Stimulated activated naive CD8-positive, alpha-beta T cell treated with anti-CD3 and anti-CD28 coated beads, Interleukin-15, amount 100 ng/mL, for 72 hours (primary cell): ENCODE measurements around the gene RAB8B.

Source experiments
- ATAC-seq: fragments of 150-1000 bp; cut with Tn5 transposase; 2 replicates; pipeline ENCODE4 v1.10.0; 2021; ENCODE audit warnings: mild to moderate bottlenecking, moderate library complexity
- DNase-seq, 2 donors: peaks; one replicate each; pipeline ENCODE4 v3.0.0; 2021 to 2022
- H3K27ac Mint-ChIP-seq, 2 donors: one replicate each; pipeline ENCODE4 v1.8.0; 2022; ENCODE audit warnings: mild to moderate bottlenecking in 2 of 2, mixed read lengths in 2 of 2, moderate library complexity in 2 of 2
- H3K27me3 Mint-ChIP-seq: one replicate; pipeline ENCODE4 v1.8.0; 2022; ENCODE audit warnings: mixed read lengths
- H3K4me1 Mint-ChIP-seq: one replicate; pipeline ENCODE4 v1.8.0; 2022; ENCODE audit warnings: mild to moderate bottlenecking, mixed read lengths
- H3K4me3 Mint-ChIP-seq, 2 donors: one replicate each; pipeline ENCODE4 v1.8.0; 2022; ENCODE audit warnings: mild to moderate bottlenecking in 2 of 2, mixed read lengths in 2 of 2, moderate library complexity in 1 of 2
- H3K9me3 Mint-ChIP-seq, 2 donors: one replicate each; pipeline ENCODE4 v1.8.0; 2022; ENCODE audit warnings: mixed read lengths in 2 of 2

RAB8B gene

DNA sequence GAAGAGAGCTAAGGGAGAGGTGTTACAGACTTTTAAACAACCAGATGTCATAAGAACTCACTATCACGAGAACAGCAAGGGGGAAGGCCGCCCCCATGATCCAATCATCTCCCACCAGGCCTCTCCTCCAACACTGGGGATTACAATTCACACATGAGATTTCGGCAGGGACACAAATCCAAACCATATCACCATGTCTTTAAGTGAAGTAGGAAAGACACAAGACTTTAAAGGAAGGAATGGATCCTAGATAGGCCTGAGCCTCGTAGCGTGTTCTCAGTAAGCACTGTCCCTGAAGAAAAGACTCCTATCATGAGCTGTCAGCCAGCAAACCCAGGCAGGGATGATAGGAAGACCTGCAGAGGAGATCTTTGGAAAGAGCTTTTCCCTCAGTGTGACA is 17.0 kb upstream of the RAB8B start:
- H3K4me3 Mint-ChIP-seq: no peak overlapping the region
- DNase-seq (no peak), ATAC-seq (no peak)
- no peaks in the 10 kb centered on the region for H3K9me3 Mint-ChIP-seq
- H3K4me1 Mint-ChIP-seq: peaks cover 6% of the 10 kb centered on the region
- no peak overlapping the region for H3K27ac Mint-ChIP-seq
- no peaks in the 10 kb centered on the region for H3K27me3 Mint-ChIP-seq

DNA sequence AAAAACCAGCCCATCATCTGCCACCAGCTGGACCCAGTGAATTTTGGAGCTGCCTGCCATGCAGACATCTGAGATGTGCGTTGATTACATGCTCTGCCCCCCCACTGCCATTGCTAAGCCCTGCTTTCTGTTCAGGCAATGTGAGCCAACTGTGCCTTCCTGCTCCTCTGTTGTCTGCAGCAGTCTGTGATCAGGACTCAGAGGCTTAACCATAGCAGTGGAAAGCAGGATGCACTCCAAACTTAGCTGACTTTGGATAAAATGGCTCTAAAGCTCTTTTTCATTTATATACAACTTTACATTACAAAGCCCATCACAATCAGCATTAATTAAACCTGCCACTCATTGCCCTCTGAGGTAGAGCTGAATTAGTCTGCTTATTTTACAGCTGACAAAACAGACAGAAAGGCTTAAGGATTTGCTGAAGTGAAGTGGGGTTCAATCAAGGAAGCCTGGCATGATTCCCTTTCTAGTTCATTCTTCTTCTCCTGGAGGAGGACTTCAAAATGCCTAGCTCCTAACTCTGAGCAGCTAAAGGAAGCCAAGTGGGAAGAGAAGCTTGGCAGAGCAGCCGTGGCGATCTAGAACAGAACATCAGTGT is 16.5 kb upstream of the RAB8B start:
- H3K9me3 Mint-ChIP-seq: no peaks in the 10 kb centered on the region
- ATAC-seq: no peak
- H3K4me1 Mint-ChIP-seq: peaks cover 12% of the 10 kb centered on the region
- DNase-seq: no peak
- H3K4me3 Mint-ChIP-seq: no peak overlapping the region
- H3K27ac Mint-ChIP-seq: no peak overlapping the region
- no peaks in the 10 kb centered on the region for H3K27me3 Mint-ChIP-seq

DNA sequence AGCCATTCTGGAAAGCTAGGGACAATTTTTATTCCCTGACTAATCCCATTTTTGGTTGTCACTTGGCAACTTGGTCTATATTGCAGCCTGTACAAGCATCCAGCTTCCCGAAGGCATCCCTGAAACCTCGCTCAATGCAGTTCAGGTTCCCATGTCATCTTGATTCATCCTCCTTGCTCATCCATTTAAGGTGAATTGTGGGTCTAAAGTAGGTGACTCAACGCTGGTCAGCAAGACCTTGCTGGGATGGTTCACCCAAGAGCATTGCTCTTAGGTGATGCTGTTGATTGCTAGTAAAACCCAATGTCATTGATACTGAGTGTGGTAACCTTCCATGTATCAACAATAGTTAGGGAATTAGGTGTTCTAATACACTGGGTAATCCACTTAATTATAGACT is 13.1 kb upstream of the RAB8B start:
- H3K4me1 Mint-ChIP-seq: peaks cover 16% of the 10 kb centered on the region
- ATAC-seq: no peak

DNA sequence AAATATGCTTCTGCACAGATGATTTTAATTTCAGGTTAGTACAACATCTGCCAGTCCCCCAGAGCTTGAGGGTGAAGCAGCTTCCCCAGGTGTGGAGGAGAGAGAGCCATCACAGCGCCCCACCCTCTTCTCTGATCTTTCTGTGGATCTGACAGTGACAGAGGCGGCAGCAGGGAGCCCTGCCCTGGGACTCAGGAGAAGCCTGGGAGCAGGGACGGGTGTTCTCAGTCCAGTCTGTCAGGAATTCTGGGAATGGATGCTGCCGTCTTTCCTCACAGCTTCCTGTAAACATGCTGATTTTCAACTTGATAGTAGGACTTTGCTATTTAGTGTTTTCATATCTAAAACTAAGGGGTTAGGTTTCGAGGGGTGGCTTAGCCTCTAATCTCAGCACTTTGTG is 11.4 kb upstream of the RAB8B start:
- H3K4me1 Mint-ChIP-seq: peaks cover 16% of the 10 kb centered on the region
- H3K9me3 Mint-ChIP-seq: no peaks in the 10 kb centered on the region
- ATAC-seq (no peak), DNase-seq (no peak)
- no peaks in the 10 kb centered on the region for H3K27me3 Mint-ChIP-seq
- no peak overlapping the region for H3K4me3 Mint-ChIP-seq
- peak overlapping the region in 1 of 2 donors; percentile 76 for H3K27ac Mint-ChIP-seq

More for the DNA sequence above, 13.1 kb upstream of the RAB8B start:
- H3K27me3 Mint-ChIP-seq: no peaks in the 10 kb centered on the region
- H3K9me3 Mint-ChIP-seq: no peaks in the 10 kb centered on the region
- no peak for DNase-seq
- no peak overlapping the region for H3K27ac Mint-ChIP-seq
- no peak overlapping the region for H3K4me3 Mint-ChIP-seq

DNA sequence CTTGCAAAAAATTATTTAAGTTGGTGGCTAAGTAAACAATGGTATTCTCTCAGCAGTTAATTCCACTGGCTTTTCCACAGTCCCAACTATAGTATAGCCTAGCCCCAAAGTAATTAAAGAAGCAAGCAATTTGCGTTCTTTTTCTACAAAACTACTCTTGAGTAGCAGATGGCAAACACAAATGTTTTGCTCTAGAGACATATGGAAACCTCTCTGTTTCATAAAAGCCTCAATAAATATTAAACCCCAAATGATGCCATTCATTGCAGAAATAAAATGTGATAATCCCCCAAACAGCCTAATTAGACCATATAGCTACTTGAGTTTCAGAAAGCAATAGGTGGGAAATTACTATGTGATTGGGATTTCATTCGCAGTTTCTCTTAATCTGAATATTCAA is 8.7 kb upstream of the RAB8B start:
- ATAC-seq: no peak
- no peaks in the 10 kb centered on the region for H3K9me3 Mint-ChIP-seq
- H3K4me3 Mint-ChIP-seq: no peak overlapping the region
- peaks cover 16% of the 10 kb centered on the region for H3K4me1 Mint-ChIP-seq
- no peak overlapping the region for H3K27ac Mint-ChIP-seq
- no peak for DNase-seq
- no peaks in the 10 kb centered on the region for H3K27me3 Mint-ChIP-seq

DNA sequence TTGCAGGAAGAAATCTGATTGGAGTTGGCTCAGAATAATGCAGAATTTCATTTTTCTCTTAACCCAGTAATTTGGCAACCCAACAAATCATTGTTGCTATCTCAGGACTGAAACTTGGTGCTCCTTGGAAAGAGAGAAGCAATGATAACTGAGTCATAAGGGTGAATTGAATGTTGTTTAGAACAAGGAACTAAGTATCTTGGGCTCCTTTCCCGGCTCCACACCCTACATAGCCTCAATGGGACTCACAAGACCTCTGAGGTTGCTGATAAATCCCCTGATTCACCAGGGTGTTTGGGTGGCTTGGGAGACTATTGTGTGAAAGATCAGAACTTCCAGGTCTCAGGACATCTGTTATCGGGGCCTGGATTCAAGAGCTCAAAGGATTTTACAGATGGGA is 7.8 kb upstream of the RAB8B start:
- ATAC-seq (no peak), DNase-seq (no peak)
- H3K9me3 Mint-ChIP-seq: no peaks in the 10 kb centered on the region
- H3K27ac Mint-ChIP-seq: no peak overlapping the region
- no peaks in the 10 kb centered on the region for H3K27me3 Mint-ChIP-seq
- H3K4me1 Mint-ChIP-seq: peaks cover 16% of the 10 kb centered on the region
- H3K4me3 Mint-ChIP-seq: no peak overlapping the region

DNA sequence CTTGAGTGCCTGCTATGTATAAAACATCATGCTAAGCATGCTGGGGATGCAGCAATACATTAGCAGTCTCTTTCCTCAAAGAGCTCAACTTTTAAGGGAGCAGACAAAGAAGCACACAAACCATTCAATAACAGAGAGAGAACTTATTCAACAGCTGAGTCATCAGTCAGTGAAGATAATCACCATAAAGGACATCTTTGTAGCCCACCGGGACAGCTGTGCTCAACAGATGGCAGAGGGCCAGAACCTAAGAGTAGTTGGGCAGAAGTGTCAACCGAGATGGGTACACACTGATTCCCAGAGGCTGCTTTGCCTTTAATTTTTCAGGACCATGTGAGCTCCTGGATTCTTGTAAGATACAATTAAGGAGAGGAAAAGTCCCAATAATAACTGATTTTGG is 4.2 kb upstream of the RAB8B start:
- no peak overlapping the region for H3K4me3 Mint-ChIP-seq
- no peaks in the 10 kb centered on the region for H3K27me3 Mint-ChIP-seq
- H3K27ac Mint-ChIP-seq: peak overlapping the region in 1 of 2 donors; percentile 74
- DNase-seq (no peak), ATAC-seq (no peak)
- no peaks in the 10 kb centered on the region for H3K9me3 Mint-ChIP-seq
- peaks cover 17% of the 10 kb centered on the region for H3K4me1 Mint-ChIP-seq

DNA sequence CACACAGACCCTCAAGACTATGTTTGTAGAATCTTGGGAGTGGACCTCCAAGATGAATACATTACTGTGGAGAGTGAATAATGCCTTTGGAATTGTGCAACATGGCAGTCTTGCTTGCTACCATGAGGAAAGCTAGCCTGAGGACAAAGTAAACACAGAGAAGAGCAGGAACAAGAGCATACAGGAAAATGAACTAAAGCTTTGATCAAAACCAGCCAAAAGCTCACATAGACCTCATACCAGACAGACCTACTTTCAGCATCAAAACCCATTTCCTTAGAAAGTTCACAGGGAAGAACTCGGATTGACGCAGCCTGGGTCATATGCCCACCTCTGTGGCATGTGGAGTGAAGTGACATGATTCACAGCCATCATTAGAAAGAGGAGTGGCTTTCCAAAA is 3.3 kb upstream of the RAB8B start:
- H3K27me3 Mint-ChIP-seq: no peaks in the 10 kb centered on the region
- no peak overlapping the region for H3K27ac Mint-ChIP-seq
- H3K4me1 Mint-ChIP-seq: peaks cover 17% of the 10 kb centered on the region
- no peaks in the 10 kb centered on the region for H3K9me3 Mint-ChIP-seq
- H3K4me3 Mint-ChIP-seq: no peak overlapping the region
- ATAC-seq: no peak
- DNase-seq: no peak

DNA sequence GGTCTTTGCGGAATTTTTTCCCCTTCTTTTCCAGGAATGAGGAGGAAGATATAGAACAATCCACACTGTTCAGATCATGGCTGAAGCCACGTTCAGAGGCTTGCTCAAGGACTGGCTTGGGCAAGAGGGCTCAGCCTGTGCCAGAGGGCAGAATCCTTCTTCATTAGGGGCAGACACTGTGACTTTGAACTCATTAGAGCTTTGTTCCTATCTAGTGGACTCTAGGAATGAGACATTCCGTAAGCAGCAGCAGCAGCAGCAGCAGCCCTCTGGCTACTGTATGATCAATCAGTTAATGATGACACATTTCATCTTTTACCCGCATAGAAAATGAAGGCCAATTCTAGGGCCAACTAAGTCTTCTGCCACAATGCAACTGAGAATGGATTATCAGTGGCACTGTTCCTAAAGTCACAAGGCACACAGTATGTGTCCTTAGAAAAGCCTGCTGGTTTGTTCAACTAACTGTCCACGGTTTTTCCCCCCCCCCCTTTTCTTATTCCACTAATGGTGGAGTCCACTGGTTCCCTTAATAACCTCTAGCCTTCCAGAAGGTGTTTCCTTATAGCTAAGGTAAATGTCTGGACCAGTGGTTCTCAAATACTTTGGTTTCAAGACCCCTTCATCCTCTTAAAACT is 1.7 kb upstream of the RAB8B start:
- no peaks in the 10 kb centered on the region for H3K27me3 Mint-ChIP-seq
- H3K4me3 Mint-ChIP-seq: no peak overlapping the region
- ATAC-seq: no peak
- DNase-seq: no peak
- no peak overlapping the region for H3K27ac Mint-ChIP-seq
- H3K4me1 Mint-ChIP-seq: peaks cover 28% of the 10 kb centered on the region
- no peaks in the 10 kb centered on the region for H3K9me3 Mint-ChIP-seq

DNA sequence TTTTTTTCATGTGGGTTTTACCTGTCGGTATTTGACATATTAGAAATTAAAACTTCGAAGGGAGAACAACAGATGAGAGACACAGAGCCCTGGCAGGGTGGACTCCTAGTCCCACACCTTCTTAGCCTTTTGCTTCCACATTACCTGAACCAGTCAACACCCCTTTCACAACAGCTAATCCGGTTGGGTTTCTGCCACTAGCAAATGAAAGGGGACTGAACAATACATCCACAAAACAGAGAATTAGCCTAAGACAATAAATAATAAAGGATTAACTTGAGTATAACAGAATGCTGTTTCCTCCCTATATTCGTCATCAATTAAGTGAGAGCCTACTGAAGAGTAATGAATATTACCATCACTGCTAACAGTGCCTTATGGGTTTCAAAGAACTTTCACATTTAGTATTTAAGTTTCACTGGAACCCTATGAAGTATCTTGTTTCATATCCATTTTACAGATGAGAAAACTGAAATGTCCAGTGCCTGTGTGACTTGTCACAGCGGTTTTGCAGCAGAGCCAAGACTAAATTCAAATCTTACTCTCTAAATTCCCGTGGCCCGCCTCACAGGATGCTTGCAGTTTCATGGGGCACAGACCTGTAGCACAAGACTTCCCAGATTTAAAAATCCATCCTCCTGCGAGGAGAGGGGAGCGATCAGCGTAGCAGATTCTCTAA is 1.0 kb upstream of the RAB8B start:
- Mint-ChIP-seq H3K27ac (peak overlapping the region; percentile 95 to 96), H3K4me3 (peak overlapping the region; percentile 95 to 96), H3K9me3 (no peaks in the 10 kb centered on the region), H3K27me3 (no peaks in the 10 kb centered on the region), H3K4me1 (peaks cover 34% of the 10 kb centered on the region)
- ATAC-seq (peak; percentile 27), DNase-seq (peak in 1 of 2 donors; percentile 38)

DNA sequence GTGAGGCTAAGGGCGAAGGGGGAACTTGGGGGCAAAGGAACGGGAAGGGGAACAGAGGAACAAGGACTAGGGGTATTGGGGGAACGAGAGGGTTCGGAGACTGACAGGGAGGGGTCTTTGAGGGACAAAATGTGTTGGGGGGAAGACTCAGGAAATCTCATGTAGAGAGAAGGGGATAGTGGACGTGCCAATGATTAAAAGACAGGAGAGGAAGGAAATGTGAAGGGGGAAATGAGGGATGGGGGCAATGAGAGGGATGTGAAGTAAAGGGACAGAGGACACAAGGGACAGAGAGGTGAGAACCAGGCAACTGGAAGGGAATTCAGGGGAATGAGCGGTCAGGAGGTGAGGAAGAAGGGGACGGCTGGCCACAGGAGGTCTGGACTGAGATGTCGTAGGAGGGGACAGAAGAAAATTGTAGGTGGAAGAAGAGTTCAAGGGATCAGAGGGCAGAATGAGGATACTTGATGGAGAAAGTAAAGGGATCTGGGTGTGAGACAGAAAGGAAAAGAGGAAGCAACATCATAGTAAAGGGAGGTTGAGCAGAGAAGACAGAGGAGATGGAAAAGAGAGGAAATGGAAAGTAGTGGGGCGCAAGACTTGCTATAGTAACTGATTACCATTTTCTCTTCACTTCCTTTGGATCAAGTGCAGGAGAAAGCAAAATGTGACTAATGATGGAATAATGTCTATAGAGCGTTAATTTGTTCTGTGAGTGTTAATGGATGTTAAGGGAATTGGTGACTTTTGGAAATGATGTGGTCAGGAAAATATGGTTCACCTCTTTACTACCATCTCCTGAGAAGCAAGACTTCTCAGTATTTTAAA is 749 bp downstream of the RAB8B start:
- H3K9me3 Mint-ChIP-seq: no peaks in the 10 kb centered on the region
- H3K4me1 Mint-ChIP-seq: peaks cover 49% of the 10 kb centered on the region
- DNase-seq: no peak
- H3K27ac Mint-ChIP-seq: peak overlapping the region; percentile 89 to 96
- no peak for ATAC-seq
- no peaks in the 10 kb centered on the region for H3K27me3 Mint-ChIP-seq
- peak overlapping the region; percentile 95 to 96 for H3K4me3 Mint-ChIP-seq

DNA sequence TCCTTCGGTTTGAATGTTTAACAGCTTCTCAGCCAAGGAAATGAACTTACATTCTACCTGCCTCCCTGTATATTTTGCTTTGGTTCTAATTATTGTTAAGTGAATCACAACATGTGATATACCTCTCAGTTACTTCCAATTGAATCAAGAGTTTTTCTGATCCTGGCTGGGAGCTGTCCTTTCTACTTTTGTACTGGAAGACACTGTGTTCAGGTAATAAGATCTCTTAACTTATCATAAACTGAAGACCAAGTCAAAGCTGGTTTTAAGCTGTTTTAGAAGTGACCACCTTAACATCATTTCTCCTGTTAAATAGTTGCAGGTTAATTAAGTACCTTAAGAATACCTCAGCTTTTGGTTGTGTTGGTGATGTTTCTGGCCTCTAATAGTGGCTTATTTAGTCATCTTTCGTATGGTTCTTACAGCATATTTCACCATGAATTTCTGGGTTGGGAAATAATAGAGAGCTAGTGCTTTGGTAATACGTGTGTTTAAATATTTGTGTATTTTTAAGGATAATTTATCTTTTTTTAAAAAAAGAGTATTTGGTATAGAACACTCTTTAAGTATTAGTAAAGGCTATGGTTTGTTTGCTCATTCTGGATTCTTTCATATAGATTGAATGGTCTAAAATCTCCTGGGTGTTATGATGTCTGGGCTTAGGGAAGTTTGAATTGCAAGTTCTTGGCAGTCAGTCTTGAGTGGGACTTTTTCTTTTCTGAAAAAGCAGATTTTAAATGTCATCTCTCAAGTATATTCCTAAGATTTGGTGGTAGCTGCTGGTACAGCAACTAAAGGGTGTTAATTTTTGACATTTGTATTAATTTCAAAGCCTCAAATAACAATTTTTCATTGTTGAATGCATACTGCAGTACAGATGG is 1.6 kb downstream of the RAB8B start:
- ATAC-seq (no peak), DNase-seq (no peak)
- peak overlapping the region; percentile 95 to 96 for H3K4me3 Mint-ChIP-seq
- peak overlapping the region; percentile 89 to 98 for H3K27ac Mint-ChIP-seq
- H3K27me3 Mint-ChIP-seq: no peaks in the 10 kb centered on the region
- H3K4me1 Mint-ChIP-seq: peaks cover 57% of the 10 kb centered on the region
- H3K9me3 Mint-ChIP-seq: no peaks in the 10 kb centered on the region

DNA sequence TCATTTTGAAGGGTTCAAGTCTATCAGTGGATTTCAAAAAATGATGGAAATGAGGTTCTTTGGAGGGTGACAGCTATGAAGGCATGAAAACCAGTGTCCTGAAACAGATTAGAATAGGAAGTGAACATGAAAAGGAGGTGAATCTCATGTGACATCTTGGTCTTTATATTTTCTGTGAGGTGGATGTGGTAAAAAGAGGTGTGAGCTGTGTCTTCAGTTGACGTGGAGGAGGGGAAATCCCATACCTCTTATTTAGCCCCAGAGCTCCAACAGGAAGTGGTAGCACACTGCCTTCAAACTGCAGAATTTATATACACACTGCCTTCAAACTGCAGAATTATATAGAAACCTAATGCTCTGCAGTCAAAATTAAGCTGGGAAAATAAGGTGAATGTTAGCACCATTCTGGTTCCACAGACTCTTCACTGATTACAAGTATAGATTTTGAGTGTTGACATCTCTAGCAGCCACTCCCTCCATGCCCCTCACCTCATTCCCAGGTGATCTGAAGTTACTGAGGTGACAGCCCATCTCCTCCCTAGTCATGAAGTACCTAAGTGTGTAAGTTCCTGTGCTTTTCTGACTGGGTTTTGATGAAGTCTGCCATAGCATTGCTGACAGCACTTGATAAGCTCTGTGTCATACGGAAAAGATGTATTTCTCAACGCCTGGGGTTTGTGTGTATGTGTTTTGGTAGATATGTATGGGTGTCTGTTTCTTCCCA is 2.7 kb downstream of the RAB8B start:
- no peaks in the 10 kb centered on the region for H3K9me3 Mint-ChIP-seq
- peak overlapping the region; percentile 97 to 98 for H3K27ac Mint-ChIP-seq
- H3K4me1 Mint-ChIP-seq: peaks cover 68% of the 10 kb centered on the region
- DNase-seq (peak; percentile 62 to 69), ATAC-seq (peak; percentile 75)
- peak overlapping the region; percentile 95 to 96 for H3K4me3 Mint-ChIP-seq
- no peaks in the 10 kb centered on the region for H3K27me3 Mint-ChIP-seq

DNA sequence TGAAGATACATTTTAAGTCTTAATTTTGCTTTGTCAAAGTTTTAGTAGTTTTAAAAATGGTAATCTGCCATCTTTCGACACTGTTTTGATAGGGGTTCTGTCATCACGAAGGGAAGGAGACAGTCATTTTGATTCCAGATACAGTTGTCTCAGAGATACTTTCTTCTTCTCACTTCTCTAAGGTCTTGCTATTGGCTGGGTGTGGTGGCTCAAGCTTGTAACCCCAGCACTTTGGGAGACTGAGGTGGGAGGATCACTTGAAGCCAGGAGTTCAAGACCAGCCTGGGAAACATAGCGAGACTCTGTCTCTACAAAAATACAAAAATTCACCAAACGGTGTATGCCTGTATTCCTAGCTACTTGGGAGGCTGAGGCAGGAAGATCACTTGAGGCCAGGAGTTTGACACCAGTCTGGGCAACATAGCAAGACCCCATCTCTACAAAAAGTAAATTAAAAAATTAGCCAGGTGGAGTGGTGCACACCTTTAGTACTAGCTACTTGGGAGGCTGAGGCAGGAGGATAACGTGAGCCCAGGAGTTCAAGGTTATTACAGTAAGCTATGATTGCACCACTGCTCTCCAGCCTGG is 3.3 kb downstream of the RAB8B start:
- H3K9me3 Mint-ChIP-seq: no peaks in the 10 kb centered on the region
- peaks cover 71% of the 10 kb centered on the region for H3K4me1 Mint-ChIP-seq
- H3K4me3 Mint-ChIP-seq: peak overlapping the region; percentile 95 to 96
- ATAC-seq: peak; percentile 44
- DNase-seq: peak in 1 of 2 donors; percentile 47
- peak overlapping the region; percentile 97 to 98 for H3K27ac Mint-ChIP-seq
- H3K27me3 Mint-ChIP-seq: no peaks in the 10 kb centered on the region
